ENCODE data around the gene MAP3K12.

MAP3K12 gene

GRCh38 chr12:53524476-53524875 lies 25.2 kb upstream of the MAP3K12 start:
- TF ChIP-seq, protein P1, sequence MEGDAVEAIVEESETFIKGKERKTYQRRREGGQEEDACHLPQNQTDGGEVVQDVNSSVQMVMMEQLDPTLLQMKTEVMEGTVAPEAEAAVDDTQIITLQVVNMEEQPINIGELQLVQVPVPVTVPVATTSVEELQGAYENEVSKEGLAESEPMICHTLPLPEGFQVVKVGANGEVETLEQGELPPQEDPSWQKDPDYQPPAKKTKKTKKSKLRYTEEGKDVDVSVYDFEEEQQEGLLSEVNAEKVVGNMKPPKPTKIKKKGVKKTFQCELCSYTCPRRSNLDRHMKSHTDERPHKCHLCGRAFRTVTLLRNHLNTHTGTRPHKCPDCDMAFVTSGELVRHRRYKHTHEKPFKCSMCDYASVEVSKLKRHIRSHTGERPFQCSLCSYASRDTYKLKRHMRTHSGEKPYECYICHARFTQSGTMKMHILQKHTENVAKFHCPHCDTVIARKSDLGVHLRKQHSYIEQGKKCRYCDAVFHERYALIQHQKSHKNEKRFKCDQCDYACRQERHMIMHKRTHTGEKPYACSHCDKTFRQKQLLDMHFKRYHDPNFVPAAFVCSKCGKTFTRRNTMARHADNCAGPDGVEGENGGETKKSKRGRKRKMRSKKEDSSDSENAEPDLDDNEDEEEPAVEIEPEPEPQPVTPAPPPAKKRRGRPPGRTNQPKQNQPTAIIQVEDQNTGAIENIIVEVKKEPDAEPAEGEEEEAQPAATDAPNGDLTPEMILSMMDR (IDR thresholded peaks at IDR 0.05; ENCODE audit: insufficient read depth, low read length, missing control alignments), result no peak
- ChIA-PET CTCF (interaction anchor here (0.8 to 2.3 kb wide), 4 partner anchors 16 to 153 kb away, joined by 3 to 6 read pairs (median 4); no protein-coding TSS in a partner anchor), POLR2A (no interaction called here)
- H3K4me3 ChIP-seq (ENCODE audit: low read depth, low read length), result no peak overlapping the region
- no peak for DNase-seq (ENCODE audit: low read depth, low spot score)

DNA sequence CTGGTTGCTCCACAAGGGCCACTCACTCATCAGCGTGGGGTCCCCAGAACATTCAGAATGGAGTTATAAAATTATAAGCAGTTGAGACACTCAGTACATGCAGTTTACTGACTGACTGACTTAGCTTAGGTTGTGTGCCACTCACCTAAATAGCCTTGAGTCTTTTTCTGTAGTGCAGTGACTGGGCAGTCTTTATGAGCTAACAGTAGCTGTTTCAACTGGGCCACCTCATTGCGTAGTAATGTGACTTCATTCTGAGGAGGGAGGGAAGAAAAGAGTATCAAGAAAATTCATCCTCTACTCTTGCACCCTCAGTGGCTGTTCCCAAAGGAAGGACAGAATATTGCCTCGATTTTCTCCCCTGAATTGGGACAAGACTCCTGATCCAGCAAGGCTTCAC lies 23.9 kb upstream of the MAP3K12 start:
- ChIA-PET CTCF (interaction anchor here (2.4 to 9.9 kb wide), 2 partner anchors 15 to 20 kb away, joined by 10 to 117 read pairs; partner anchors contain the start of gene NPFF), POLR2A (no interaction called here)
- no peak for DNase-seq (ENCODE audit: low read depth, low spot score)
- TF ChIP-seq, protein P1 (IDR thresholded peaks at IDR 0.05; ENCODE audit: insufficient read depth, low read length, missing control alignments), result no peak
- no peak overlapping the region for H3K4me3 ChIP-seq (ENCODE audit: low read depth, low read length)

DNA sequence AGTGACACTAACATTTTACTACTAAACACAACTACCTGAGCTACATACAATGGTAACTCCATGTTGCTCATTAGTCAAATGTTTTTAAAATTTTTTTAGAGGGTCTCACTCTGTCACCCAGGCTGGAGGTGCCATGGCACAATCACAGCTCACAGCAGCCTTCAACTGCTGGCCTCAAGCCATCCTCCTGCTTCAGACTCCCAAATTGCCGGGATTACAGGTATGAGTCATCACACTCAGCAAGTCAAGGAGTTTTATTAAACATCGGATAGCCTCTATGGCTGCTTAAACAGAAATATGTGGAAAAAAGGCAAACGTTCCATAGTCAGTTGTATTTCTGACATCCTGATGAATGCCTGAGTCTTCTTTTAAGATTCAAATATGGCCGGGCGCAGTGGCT lies 19.1 kb upstream of the MAP3K12 start:
- POLR2A ChIA-PET, result no interaction called here
- TF ChIP-seq, protein P1 (IDR thresholded peaks at IDR 0.05; ENCODE audit: insufficient read depth, low read length, missing control alignments), result no peak
- no peak for DNase-seq (ENCODE audit: low read depth, low spot score)
- CTCF ChIA-PET, result interaction anchor here (0.6 to 9.9 kb wide), 8 partner anchors 11 to 305 kb away, joined by 3 to 117 read pairs (median 4); partner anchors contain the start of gene NPFF
- H3K4me3 ChIP-seq (ENCODE audit: low read depth, low read length), result no peak overlapping the region

DNA sequence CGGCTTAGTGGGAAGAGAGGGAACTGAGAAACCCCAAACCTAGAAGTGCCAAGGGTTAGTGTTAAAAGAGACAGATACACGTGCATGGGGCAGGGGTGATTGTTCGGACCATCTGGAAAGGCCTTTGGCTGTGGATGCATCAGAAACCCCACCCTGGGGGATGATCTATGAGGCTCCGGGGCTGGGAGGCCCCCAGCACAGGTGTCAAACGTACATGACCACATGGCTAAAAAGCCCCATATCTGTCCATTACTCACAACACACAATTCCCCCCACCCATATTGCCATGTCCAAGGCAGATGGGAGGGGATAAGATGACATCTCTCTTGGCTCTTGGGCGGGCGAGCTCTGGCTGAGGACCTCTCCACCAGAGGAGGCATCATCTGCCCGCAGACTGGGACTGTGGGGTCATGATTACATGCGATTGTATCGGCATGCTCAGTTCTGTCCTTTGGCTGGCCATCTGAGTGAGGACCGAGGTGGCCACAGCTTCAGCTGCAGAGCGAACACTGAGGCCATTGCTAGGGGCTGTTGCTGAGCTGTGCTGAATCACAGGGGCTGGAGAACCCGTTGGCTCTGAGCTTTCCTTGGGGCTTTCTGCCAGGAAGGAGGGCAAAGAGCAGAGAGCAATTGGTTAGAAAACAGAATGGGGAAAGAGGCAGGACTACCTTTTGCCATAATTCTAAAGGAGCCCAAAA lies 17.6 kb upstream of the MAP3K12 start:
- TF ChIP-seq, protein P1 (IDR thresholded peaks at IDR 0.05; ENCODE audit: insufficient read depth, low read length, missing control alignments), result no peak
- CTCF ChIA-PET, result interaction anchor here (0.8 to 9.9 kb wide), 5 partner anchors 9 to 230 kb away, joined by 3 to 117 read pairs (median 3); partner anchors contain the start of genes ATP5MC2 and NPFF
- no peak overlapping the region for H3K4me3 ChIP-seq (ENCODE audit: low read depth, low read length)
- POLR2A ChIA-PET, result no interaction called here
- DNase-seq (ENCODE audit: low read depth, low spot score), result no peak

DNA sequence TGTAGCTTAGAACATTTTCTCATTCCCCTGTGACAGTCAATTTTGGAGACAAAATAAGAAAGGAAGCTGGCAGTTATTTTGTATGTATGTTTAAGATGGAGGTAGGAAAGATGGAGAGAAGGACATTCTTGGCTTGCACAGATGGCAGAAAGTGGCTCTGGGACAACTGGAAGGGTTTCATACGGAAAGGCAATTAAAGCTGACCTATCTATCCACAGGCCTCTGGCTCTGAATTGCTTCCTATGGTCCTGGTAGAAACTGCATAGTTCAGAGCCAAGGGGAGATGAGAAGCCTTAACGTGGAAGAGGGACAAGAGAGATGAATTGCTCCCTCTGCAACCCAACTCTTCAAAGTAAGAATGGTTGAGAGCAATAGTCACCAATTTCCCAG lies 16.0 kb upstream of the MAP3K12 start:
- ChIA-PET CTCF (interaction anchor here (0.7 to 9.9 kb wide), 3 partner anchors 8 to 231 kb away, joined by 3 to 117 read pairs (median 4); partner anchors contain the start of genes ATP5MC2 and NPFF), POLR2A (interaction anchor here (1.1 kb wide), 1 partner anchor 85 kb away, joined by 3 read pairs; no protein-coding TSS in a partner anchor)
- H3K4me3 ChIP-seq (ENCODE audit: low read depth, low read length), result no peak overlapping the region
- TF ChIP-seq, protein P1 (IDR thresholded peaks at IDR 0.05; ENCODE audit: insufficient read depth, low read length, missing control alignments), result no peak
- no peak for DNase-seq (ENCODE audit: low read depth, low spot score)

DNA sequence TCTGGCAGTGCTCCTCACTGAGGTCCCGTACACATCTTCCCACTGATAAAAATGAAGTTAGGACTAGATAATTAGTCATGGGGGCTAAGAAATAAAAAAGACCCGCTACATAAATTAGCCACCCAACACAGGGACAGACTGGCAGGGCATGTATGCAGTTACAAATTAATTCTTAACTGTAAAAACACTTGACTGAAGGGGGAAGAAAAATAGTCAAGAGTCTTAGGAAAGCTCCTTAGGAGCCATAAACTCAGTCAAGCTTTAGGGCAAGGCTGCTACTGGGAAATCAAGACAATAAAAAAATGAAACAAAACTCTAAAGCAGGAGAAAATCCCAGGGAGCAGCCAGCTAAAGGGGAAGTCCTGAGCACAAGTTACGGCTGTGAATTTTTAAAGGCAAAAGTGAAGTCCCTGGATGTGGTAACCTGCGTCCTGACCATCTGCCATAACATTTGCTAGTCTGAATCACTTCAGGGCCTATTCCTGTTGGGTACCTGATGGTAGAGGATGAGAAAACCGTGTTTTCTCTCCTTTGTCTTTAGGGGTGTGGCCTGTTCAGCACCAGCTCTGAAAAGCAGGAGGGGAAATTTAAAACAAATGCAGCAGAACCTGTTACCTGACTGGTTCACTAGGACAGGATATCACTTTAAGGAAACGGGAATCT lies 15.5 kb upstream of the MAP3K12 start:
- H3K4me3 ChIP-seq (ENCODE audit: low read depth, low read length), result no peak overlapping the region
- ChIA-PET CTCF (interaction anchor here (0.7 to 9.9 kb wide), 2 partner anchors 7 to 161 kb away, joined by 4 to 117 read pairs; partner anchors contain the start of genes ATP5MC2 and NPFF), POLR2A (interaction anchor here (1.1 kb wide), 1 partner anchor 84 kb away, joined by 3 read pairs; no protein-coding TSS in a partner anchor)
- TF ChIP-seq, protein P1 (IDR thresholded peaks at IDR 0.05; ENCODE audit: insufficient read depth, low read length, missing control alignments), result no peak
- no peak for DNase-seq (ENCODE audit: low read depth, low spot score)

All from AG04449 (cell line).